ENCODE results near the gene MYO9B.

Gene MYO9B

DNA sequence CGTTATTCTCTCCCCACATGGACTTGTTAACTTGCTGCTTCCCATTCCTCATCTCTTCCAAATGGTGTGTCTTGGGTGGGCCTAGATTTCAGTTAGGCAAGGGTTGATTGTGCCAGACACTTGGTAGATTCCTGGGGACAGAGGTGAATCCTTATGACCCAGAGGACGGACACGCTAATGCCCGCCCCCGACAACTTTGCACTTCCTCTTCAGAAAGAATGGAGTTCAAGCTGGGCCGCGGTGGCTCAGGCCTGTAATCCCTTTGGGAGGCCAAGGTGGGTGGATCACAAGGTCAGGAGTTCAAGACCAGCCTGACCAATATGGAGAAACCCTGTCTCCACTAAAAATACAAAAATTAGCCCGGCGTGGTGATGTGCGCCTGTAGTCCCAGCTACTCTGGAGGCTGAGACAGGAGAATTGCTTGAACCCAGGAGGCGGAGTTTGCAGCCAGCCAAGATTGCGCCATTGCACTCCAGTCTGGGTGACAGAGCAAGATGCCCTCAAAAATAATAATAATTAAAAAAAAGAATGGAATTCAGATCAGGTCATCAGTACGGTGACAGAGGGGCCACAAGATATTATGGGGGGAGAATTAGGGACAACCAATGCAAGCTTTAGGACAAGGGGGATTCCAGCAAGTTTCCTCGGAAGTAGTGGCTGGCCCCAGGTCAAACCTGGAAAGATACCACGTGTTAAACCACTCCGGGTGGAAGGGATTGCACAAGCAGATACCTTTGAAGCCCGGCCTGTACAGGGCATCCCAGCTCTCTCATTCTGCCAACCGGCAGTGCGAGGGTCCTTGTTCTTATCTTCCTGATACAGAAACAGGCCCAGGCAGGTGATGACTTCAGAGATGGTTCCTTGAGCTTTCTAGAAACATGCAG, 2.7 kb downstream of the MYO9B start:
- Histone ChIP-seq H3K4me1 (ENCODE audit: control insufficient read depth, insufficient read depth, low read length) (peaks cover 18% of the 10 kb centered on the region; the same call in 1 of the 2 replicates), H3K27ac (ENCODE audit: low read depth, low read length) (no peak overlapping the region), H3K9ac (ENCODE audit: low read depth, low read length) (no peak overlapping the region), H3K36me3 (ENCODE audit: control insufficient read depth, insufficient read depth, low read length) (no peaks in the 10 kb centered on the region), H3K27me3 (ENCODE audit: control insufficient read depth, insufficient read depth, low read length) (no peaks in the 10 kb centered on the region), H3K4me3 (ENCODE audit: low read depth, low read length) (no peak overlapping the region), H3K9me3 (ENCODE audit: control insufficient read depth, insufficient read depth, low read length) (no peaks in the 10 kb centered on the region)

DNA sequence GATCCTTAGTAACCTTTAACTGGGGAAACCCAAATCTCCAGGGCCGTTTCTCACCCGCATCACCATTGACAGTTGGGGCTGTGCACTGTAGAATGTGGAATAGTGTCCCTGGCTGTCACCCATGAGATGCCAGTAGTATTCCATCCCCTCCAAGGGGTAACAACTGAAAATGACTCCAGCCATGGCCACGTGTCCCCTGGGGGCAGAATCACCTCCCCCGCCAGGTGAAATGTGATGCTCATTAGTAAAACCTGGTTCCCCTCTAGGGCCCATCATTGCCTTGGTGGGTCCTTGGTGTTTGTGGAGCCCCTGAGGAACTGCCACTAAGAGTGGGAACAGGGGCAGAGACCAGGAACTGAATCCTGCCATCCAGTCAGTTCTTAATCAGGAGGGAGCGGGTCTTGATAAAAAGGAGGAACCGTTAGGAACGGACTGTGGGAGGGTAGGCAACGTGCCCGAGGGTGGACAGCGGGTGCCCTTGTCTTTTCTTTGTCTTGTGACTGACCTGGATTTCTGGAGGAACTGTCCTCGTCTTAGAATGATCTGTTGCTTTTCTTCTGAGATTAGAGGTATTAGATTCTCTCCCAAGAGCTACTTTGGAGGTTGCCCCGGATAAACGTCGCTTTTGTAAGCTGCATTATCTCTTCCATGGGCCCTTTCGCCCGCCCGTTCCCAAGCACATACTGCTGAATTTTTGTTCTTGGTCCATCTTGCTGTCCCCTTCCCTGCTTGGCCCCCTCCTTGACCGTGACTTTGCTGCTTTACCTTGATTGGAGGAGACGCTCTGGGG, 3.5 kb downstream of the MYO9B start:
- Histone ChIP-seq H3K9me3 (ENCODE audit: control insufficient read depth, insufficient read depth, low read length) (no peaks in the 10 kb centered on the region), H3K27me3 (ENCODE audit: control insufficient read depth, insufficient read depth, low read length) (no peaks in the 10 kb centered on the region), H3K27ac (ENCODE audit: low read depth, low read length) (peak overlapping the region; percentile 14), H3K4me3 (ENCODE audit: low read depth, low read length) (no peak overlapping the region), H3K36me3 (ENCODE audit: control insufficient read depth, insufficient read depth, low read length) (no peaks in the 10 kb centered on the region), H3K4me1 (ENCODE audit: control insufficient read depth, insufficient read depth, low read length) (peaks cover 15% of the 10 kb centered on the region; the same call in 1 of the 2 replicates), H3K9ac (ENCODE audit: low read depth, low read length) (no peak overlapping the region)

DNA sequence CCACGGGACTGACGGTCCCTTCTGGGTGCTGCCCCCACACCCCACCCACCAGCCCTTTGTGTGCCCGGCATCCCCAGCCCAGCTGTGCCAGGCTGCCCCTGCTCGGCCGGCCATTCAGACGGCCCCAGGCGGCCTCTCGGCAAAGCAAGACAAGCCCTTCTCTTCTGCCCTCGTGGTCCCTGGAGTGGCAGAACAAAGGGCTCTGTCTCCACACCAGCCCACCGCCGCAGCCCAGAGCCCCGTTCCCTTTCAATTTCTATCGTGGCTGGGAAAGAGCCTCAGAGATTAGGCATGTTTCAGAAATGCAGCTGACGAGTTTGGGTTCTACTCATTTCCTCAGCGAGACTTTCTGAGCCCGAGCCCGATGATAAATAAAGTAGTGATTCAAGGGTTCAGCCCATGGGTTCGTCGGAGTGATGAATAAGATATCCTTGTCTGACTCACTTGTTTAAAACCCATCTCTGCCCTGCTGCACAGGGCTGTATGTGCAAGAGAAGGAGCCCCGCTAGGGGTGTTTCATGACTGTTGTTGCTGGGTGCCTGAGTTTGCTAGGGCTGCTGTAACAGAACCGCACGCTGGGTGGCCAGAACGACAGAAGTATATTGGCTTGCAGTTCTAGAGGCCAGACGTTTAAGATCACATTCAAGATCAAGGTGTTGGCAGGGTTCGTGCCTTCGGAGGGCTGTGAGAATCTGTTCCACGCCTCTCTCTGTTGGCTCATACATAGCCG, 4.3 kb downstream of the MYO9B start:
- Histone ChIP-seq H3K9me3 (ENCODE audit: control insufficient read depth, insufficient read depth, low read length) (no peaks in the 10 kb centered on the region), H3K27ac (ENCODE audit: low read depth, low read length) (peak overlapping the region; percentile 14), H3K4me3 (ENCODE audit: low read depth, low read length) (no peak overlapping the region), H3K4me1 (ENCODE audit: control insufficient read depth, insufficient read depth, low read length) (peaks cover 10% of the 10 kb centered on the region; the same call in 1 of the 2 replicates), H3K36me3 (ENCODE audit: control insufficient read depth, insufficient read depth, low read length) (no peaks in the 10 kb centered on the region), H3K27me3 (ENCODE audit: control insufficient read depth, insufficient read depth, low read length) (no peaks in the 10 kb centered on the region), H3K9ac (ENCODE audit: low read depth, low read length) (no peak overlapping the region)

DNA sequence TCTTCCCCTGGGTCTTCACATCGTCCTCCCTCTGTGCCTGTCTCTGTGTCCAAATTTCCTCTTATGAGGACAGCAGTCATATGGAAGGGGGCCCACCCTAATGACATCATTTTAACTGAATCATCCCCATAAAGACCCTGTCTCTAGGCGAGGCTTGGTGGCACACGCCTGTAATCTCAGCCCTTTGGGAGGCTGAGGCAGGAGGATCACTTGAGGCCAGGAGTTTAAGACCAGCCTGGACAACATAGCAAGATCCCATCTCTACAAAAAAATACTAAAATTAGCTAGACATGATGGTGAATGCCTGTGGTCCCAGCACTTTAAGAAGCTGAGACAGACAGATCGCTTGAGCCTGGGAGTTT, 4.8 kb downstream of the MYO9B start:
- no peak overlapping the region for H3K27ac ChIP-seq (ENCODE audit: low read depth, low read length)

DNA sequence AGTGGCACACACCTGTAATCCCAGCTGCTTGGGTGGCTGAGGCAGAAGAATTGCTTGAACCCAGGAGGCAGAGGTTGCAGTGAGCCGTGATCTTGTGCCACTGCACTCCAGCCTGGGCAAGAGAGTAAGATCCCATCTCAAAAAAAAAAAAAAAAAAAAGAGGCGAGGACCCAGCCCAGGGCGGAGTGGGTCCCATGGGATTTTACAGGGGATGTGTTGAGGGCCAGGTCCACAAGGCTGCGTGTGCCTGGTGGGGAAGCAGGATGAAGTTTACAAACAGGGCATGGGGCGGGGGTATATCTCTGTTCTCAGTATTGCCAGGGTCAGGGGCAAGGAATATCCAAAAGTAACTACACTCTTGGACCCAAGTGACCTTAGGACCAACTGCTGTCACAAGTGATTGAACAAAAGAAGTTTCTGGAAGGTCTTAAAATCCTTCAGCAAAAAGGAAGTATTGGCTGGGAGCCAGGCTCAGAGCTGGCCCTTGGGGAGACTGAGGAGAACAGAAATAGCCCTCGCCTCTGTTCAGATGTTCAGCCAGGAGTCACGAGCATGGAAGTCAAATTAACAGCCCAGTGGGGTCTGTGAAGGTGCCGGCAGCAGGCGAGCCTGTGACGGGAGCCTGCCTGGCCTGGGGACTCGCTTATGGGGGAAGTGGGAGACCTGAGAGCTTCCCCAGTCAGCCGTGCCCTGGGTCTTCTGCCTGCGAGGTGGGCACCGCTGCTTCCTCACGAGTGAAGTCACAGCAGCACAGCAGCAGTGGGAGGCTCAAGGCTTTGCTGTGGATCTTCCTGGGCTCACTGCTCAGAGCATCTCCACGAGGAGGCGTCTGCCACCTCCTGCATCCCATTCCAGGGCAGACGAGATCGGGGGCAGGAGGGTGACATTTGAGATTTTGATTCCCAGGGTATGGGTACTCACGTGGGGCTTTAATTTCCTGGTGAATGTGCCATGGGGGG, 6.4 kb downstream of the MYO9B start:
- H3K4me1 ChIP-seq (ENCODE audit: control insufficient read depth, insufficient read depth, low read length) = peaks cover 10% of the 10 kb centered on the region; the same call in 1 of the 2 replicates
- no peaks in the 10 kb centered on the region for H3K36me3 ChIP-seq (ENCODE audit: control insufficient read depth, insufficient read depth, low read length)
- H3K9ac ChIP-seq (ENCODE audit: low read depth, low read length) = no peak overlapping the region
- no peaks in the 10 kb centered on the region for H3K27me3 ChIP-seq (ENCODE audit: control insufficient read depth, insufficient read depth, low read length)
- H3K9me3 ChIP-seq (ENCODE audit: control insufficient read depth, insufficient read depth, low read length) = no peaks in the 10 kb centered on the region
- no peak overlapping the region for H3K4me3 ChIP-seq (ENCODE audit: low read depth, low read length)
- H3K27ac ChIP-seq (ENCODE audit: low read depth, low read length) = no peak overlapping the region

More for the DNA sequence above, 4.8 kb downstream of the MYO9B start:
- Histone ChIP-seq H3K36me3 (ENCODE audit: control insufficient read depth, insufficient read depth, low read length) (no peaks in the 10 kb centered on the region), H3K27me3 (ENCODE audit: control insufficient read depth, insufficient read depth, low read length) (no peaks in the 10 kb centered on the region), H3K9ac (ENCODE audit: low read depth, low read length) (no peak overlapping the region), H3K4me1 (ENCODE audit: control insufficient read depth, insufficient read depth, low read length) (peaks cover 10% of the 10 kb centered on the region; the same call in 1 of the 2 replicates), H3K4me3 (ENCODE audit: low read depth, low read length) (no peak overlapping the region), H3K9me3 (ENCODE audit: control insufficient read depth, insufficient read depth, low read length) (no peaks in the 10 kb centered on the region)

DNA sequence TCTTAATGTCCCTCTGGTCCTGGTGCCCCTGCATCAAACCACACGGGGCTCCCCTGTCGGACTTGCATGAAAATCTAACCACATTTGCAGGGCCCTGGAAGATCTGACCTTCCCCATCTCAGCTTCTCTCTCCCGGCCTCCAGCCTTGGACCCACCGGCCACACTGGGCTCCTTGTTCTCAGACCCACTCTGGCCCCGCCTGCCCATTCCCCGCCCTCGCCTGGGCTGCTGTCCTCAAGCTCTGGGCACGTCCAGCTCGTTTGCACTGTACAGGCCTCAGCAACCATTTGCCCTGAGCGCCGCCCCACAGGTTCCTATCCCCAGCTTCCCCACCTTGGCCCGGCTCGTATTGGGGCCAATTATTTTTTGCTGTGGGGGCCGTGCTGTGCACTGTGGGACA, 10.5 kb downstream of the MYO9B start:
- Histone ChIP-seq H3K4me3 (ENCODE audit: low read depth, low read length) (no peak overlapping the region), H3K9me3 (ENCODE audit: control insufficient read depth, insufficient read depth, low read length) (no peaks in the 10 kb centered on the region), H3K9ac (ENCODE audit: low read depth, low read length) (no peak overlapping the region), H3K4me1 (ENCODE audit: control insufficient read depth, insufficient read depth, low read length) (no peaks in the 10 kb centered on the region), H3K27me3 (ENCODE audit: control insufficient read depth, insufficient read depth, low read length) (no peaks in the 10 kb centered on the region), H3K27ac (ENCODE audit: low read depth, low read length) (no peak overlapping the region), H3K36me3 (ENCODE audit: control insufficient read depth, insufficient read depth, low read length) (no peaks in the 10 kb centered on the region)

DNA sequence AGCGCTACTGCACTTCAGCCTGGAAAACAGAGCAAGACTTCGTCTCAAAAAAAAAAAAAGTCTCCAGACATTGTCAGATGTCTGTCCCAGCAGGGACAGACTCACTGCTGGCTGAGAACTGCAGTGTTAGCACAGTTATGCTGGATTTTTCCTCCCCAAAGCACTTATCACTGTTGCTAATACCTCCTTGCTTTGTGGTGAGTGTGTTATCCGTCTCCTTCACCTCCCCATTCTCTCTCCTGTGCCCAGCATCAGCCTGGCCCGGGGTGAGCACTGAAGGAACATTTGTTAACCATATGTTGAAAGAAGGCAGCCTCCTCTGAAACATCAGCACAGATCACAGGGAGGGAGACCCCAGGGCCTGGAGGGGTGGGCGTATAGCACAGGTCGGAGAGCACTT, 11.3 kb downstream of the MYO9B start:
- Histone ChIP-seq H3K36me3 (ENCODE audit: control insufficient read depth, insufficient read depth, low read length) (no peaks in the 10 kb centered on the region), H3K27ac (ENCODE audit: low read depth, low read length) (no peak overlapping the region), H3K4me1 (ENCODE audit: control insufficient read depth, insufficient read depth, low read length) (no peaks in the 10 kb centered on the region; the same call in 1 of the 2 replicates), H3K9ac (ENCODE audit: low read depth, low read length) (no peak overlapping the region), H3K9me3 (ENCODE audit: control insufficient read depth, insufficient read depth, low read length) (no peaks in the 10 kb centered on the region), H3K27me3 (ENCODE audit: control insufficient read depth, insufficient read depth, low read length) (no peaks in the 10 kb centered on the region), H3K4me3 (ENCODE audit: low read depth, low read length) (no peak overlapping the region)

DNA sequence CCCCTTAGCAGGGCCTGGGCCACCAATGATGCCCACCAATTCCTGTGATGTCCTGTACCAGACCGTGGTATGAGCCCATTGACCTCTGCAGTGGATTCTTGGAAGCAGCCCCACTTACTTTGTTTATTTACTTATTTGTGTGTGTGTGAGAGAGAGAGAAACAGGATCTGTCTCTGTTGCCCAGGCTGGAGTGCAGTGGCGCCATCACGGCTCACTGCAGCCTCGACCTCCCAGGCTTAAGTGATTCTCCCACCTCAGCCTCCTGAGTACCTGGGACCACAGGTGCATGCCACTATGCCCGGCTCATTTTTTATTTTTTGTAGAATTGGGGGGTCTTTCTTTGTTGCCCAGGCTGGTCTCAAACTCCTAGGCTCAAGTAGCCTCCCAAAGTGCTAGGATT, 13.0 kb downstream of the MYO9B start:
- no peak overlapping the region for H3K9ac ChIP-seq (ENCODE audit: low read depth, low read length)
- H3K36me3 ChIP-seq (ENCODE audit: control insufficient read depth, insufficient read depth, low read length) = no peaks in the 10 kb centered on the region
- no peak overlapping the region for H3K27ac ChIP-seq (ENCODE audit: low read depth, low read length)
- no peaks in the 10 kb centered on the region; the same call in 1 of the 2 replicates for H3K4me1 ChIP-seq (ENCODE audit: control insufficient read depth, insufficient read depth, low read length)
- H3K4me3 ChIP-seq (ENCODE audit: low read depth, low read length) = no peak overlapping the region
- H3K27me3 ChIP-seq (ENCODE audit: control insufficient read depth, insufficient read depth, low read length) = no peaks in the 10 kb centered on the region
- H3K9me3 ChIP-seq (ENCODE audit: control insufficient read depth, insufficient read depth, low read length) = no peaks in the 10 kb centered on the region

DNA sequence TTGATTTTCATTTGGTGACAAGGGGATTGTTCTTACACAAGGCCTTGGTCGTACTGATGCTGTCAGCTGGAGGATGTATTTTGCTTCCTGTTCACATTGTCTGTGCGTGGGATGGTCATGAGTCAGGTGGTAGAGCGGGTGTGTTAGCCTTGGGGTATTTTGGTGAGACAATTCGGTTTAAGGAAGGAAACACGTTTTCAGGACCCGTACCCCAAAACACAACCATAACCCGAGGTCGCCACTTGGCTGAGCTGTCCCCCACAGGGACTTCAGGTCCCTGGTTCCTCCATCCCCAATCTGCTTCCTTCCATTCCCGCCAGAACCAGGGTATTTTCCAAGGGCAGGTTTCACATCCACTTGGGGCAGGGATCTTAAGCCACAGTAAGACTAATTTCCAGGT, 15.0 kb downstream of the MYO9B start:
- H3K27me3 ChIP-seq (ENCODE audit: control insufficient read depth, insufficient read depth, low read length) = no peaks in the 10 kb centered on the region
- H3K36me3 ChIP-seq (ENCODE audit: control insufficient read depth, insufficient read depth, low read length) = no peaks in the 10 kb centered on the region
- no peak overlapping the region for H3K27ac ChIP-seq (ENCODE audit: low read depth, low read length)

DNA sequence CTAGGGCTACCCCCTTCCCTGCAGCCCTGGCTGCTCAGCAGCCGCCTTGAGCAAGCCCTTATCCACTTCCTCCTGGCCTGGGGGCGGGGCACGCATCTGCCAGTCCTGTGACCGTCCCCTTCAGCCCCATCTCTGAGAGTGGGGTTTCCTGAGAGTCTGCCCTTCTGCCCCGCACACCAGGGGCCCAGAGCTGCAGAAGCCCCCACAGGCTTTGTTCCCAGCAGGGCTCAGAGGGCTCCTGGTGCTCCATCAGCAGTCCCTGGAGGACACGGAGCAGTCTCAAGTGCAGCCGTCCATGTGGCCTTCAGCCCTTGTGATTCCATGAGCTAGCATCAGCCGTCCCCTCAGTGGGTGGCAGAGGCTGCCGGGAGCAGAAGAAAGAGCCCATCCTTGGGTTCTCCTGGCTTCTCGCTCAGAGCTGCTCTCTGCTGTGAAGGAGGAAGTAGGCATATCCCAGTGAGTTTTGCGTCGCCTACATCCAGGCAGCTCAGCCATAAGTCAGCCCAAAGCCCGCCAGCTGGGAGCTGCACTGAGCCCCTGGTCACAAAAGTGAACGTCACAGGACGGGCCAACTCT, 16.3 kb downstream of the MYO9B start:
- Histone ChIP-seq H3K9ac (ENCODE audit: low read depth, low read length) (no peak overlapping the region), H3K4me3 (ENCODE audit: low read depth, low read length) (no peak overlapping the region), H3K27me3 (ENCODE audit: control insufficient read depth, insufficient read depth, low read length) (no peaks in the 10 kb centered on the region), H3K4me1 (ENCODE audit: control insufficient read depth, insufficient read depth, low read length) (no peaks in the 10 kb centered on the region; the same call in 1 of the 2 replicates), H3K9me3 (ENCODE audit: control insufficient read depth, insufficient read depth, low read length) (no peaks in the 10 kb centered on the region), H3K36me3 (ENCODE audit: control insufficient read depth, insufficient read depth, low read length) (no peaks in the 10 kb centered on the region), H3K27ac (ENCODE audit: low read depth, low read length) (peak overlapping the region; percentile 26)

More for the DNA sequence above, 15.0 kb downstream of the MYO9B start:
- Histone ChIP-seq H3K9ac (ENCODE audit: low read depth, low read length) (no peak overlapping the region), H3K4me1 (ENCODE audit: control insufficient read depth, insufficient read depth, low read length) (no peaks in the 10 kb centered on the region; the same call in 1 of the 2 replicates), H3K9me3 (ENCODE audit: control insufficient read depth, insufficient read depth, low read length) (no peaks in the 10 kb centered on the region), H3K4me3 (ENCODE audit: low read depth, low read length) (no peak overlapping the region)
